K562 (cell line): ENCODE data around the gene PREX1. TPM values are rescaled to one million over a fixed set of nuclear protein-coding genes. Genes with fewer than 3 reads are reported as not detected.

ENCODE experiments used
- ATAC-seq: fragments of 200-7000 bp; cut with Tn5 transposase; 3 replicates; pipeline ENCODE4 v1.9.1; 2020; ENCODE audit warnings: moderate library complexity
- BruUV-seq: library from RNA; stranded (reverse); fragments of 400-500 nt; replicated peaks from 2 replicates; lab custom pipeline; 2021; lab: Mats Ljungman, UMichigan
- CTCF ChIA-PET: fragments of 300-600 bp; formaldehyde crosslinking; extraction: SDS; loops from one replicate; lab custom pipeline; 2021; ENCODE audit warnings: low intra/inter-chr PET ratio; lab: Yijun Ruan, JAX
- POLR2A ChIA-PET: fragments of 300-600, 350-650 bp; sonication (Branson Sonifier 250); formaldehyde crosslinking; extraction: SDS; loops from one replicate; lab custom pipeline; 2021; ENCODE audit warnings: antibody characterized with exemption, inconsistent platforms; lab: Yijun Ruan, JAX
- DNase-seq, 4 experiments: peaks; one replicate each; pipeline versions ENCODE4 v3.0.0 to v3.0.0-alpha.2; 2011 to 2018; ENCODE audit warnings: low spot score in 3 of 4, mixed read lengths in 3 of 4; ENCODE audit errors: extremely low read depth in 1 of 4
- FAIRE-seq: peaks from 2 replicates; lab custom pipeline; 2011; peaks lifted over from hg19 to GRCh38; lab: Jason Lieb, UNC
- H2AFZ ChIP-seq: 2 replicates; pipeline ENCODE4 v1.6.0; 2011; ENCODE audit warnings: low read depth, low read length, control low read depth, inconsistent platforms
- H3K27ac ChIP-seq: fragments of 200-600 bp; 3 replicates; pipeline ENCODE4 v1.8.0; 2011; ENCODE audit warnings: low read depth, mild to moderate bottlenecking, control low read depth, inconsistent platforms, low read length, moderate library complexity, mixed read lengths; ENCODE audit errors: extremely low read depth
- H3K27me3 ChIP-seq, 2 experiments: fragments of 300-600 bp in 1 of 2; 2 replicates in 1 of 2; 3 replicates in 1 of 2; pipeline versions ENCODE4 v1.6.0 to v1.8.0; 2011; ENCODE audit warnings: inconsistent platforms in 2 of 2, low read length in 2 of 2, mild to moderate bottlenecking in 1 of 2, mixed read lengths in 1 of 2, moderate library complexity in 1 of 2; ENCODE audit not compliant: control insufficient read depth in 2 of 2, insufficient read depth in 2 of 2
- H3K36me3 ChIP-seq: fragments of 300-600 bp; 3 replicates; pipeline ENCODE4 v1.8.0; 2011; ENCODE audit warnings: mild to moderate bottlenecking, low read length, inconsistent platforms; ENCODE audit not compliant: control insufficient read depth, insufficient read depth
- H3K4me1 ChIP-seq, 2 experiments: fragments of 200-600 bp in 1 of 2; replicated peaks in 1 of 2; 2 replicates in 1 of 2; 3 replicates in 1 of 2; pipeline versions ENCODE4 v1.5.1 to v1.8.0; 2011; ENCODE audit warnings: inconsistent platforms in 2 of 2, low read length in 2 of 2, mild to moderate bottlenecking in 1 of 2, mixed read lengths in 1 of 2, moderate library complexity in 1 of 2; ENCODE audit not compliant: control insufficient read depth in 2 of 2, insufficient read depth in 2 of 2
- H3K4me2 ChIP-seq: 2 replicates; pipeline ENCODE4 v1.6.1; 2011; ENCODE audit warnings: low read length, control low read depth, inconsistent platforms, mixed read lengths; ENCODE audit not compliant: insufficient read depth
- H3K4me3 ChIP-seq: fragments of 200-600 bp; sonication (generic), shearing (Covaris generic); 2 replicates; pipeline ENCODE4 v1.5.1; 2016; ENCODE audit warnings: control low read depth, inconsistent platforms
- H3K79me2 ChIP-seq: fragments of 200-600 bp; 3 replicates; pipeline ENCODE4 v1.8.0; 2011; ENCODE audit warnings: low read length, inconsistent platforms; ENCODE audit not compliant: control insufficient read depth, insufficient read depth
- H3K9ac ChIP-seq, 2 experiments: 2 replicates each; pipeline versions ENCODE4 v1.6.0 to v1.6.1; 2011; ENCODE audit warnings: low read depth in 2 of 2, low read length in 2 of 2, control low read depth in 1 of 2, inconsistent platforms in 1 of 2, mild to moderate bottlenecking in 1 of 2, mixed read lengths in 1 of 2; ENCODE audit not compliant: insufficient read depth in 1 of 2
- H3K9me1 ChIP-seq: one replicate; pipeline ENCODE4 v1.6.0; 2011; ENCODE audit warnings: inconsistent platforms, mild to moderate bottlenecking, low read length, moderate library complexity; ENCODE audit not compliant: control insufficient read depth, insufficient read depth
- H3K9me3 ChIP-seq: replicated peaks from 2 replicates; pipeline ENCODE4 v1.5.1; 2011; ENCODE audit warnings: low read depth, low read length, inconsistent platforms; ENCODE audit not compliant: control insufficient read depth, insufficient read depth
- H4K20me1 ChIP-seq: replicated peaks from 2 replicates; pipeline ENCODE4 v1.6.1; 2011; ENCODE audit warnings: low read length, inconsistent platforms, mixed read lengths; ENCODE audit not compliant: control insufficient read depth, insufficient read depth
- BHLHE40 ChIP-seq: IDR thresholded peaks from 2 replicates; pipeline ENCODE4 v1.6.1; 2011; ENCODE audit warnings: low read length, improper control_type of control experiment
- HIVEP1 ChIP-seq: fragments of 250-450 bp; sonication (Bioruptor Pico); IDR thresholded peaks from 2 replicates; pipeline ENCODE4 v1.4.0; 2020; ENCODE audit warnings: mild to moderate bottlenecking
- ILF3 ChIP-seq: fragments of 450-650 bp; IDR thresholded peaks from 2 replicates; pipeline ENCODE4 v1.6.1; 2018; ENCODE audit warnings: antibody characterized with exemption, mild to moderate bottlenecking, moderate library complexity, borderline replicate concordance
- NR2C1 ChIP-seq, 2 experiments: fragments of 450-650 bp; IDR thresholded peaks; 2 replicates each; pipeline ENCODE4 v1.6.1; 2017; ENCODE audit warnings: mild to moderate bottlenecking in 2 of 2, antibody characterized with exemption in 1 of 2, inconsistent platforms in 1 of 2, missing compliant biosample characterization in 1 of 2, missing genetic modification characterization in 1 of 2
- NR3C1 ChIP-seq: sonication (generic); formaldehyde crosslinking; IDR thresholded peaks from 2 replicates; pipeline ENCODE4 v1.8.1; 2022; ENCODE audit warnings: missing genetic modification reagents
- SRSF1 ChIP-seq: fragments of 200-400 bp; formaldehyde crosslinking; IDR thresholded peaks from 2 replicates; pipeline ENCODE4 v1.6.1; 2017; ENCODE audit warnings: mild to moderate bottlenecking, low read depth, low read length, moderate library complexity
- WGBS: fragments of 100-300 bp; shearing (Covaris generic); methylation state at CpG from one replicate; pipeline ENCODE4 v1.1.6; 2016; ENCODE audit warnings: low coverage, mixed read lengths; ENCODE audit not compliant: insufficient coverage; ENCODE audit errors: missing lambda C conversion rate; 5-methylcytosine and 5-hydroxymethylcytosine counted together
- in situ Hi-C: fragments of 300-500 bp; cut with MboI; formaldehyde crosslinking; loops from 4 replicates; pipeline ENCODE4 v1.15.0; 2018; ENCODE audit warnings: inconsistent platforms, mixed read lengths
- intact Hi-C: fragments of 100-400 bp; cut with micrococcal nuclease; formaldehyde crosslinking; loops from 2 replicates; pipeline ENCODE4 v1.14.2; 2022
- polyA plus RNA-seq, 8 experiments: library from polyadenylated mRNA; depleted of rRNA in 4 of 8; stranded (reverse) in 5 of 8; unstranded in 3 of 8; fragments of >200 nt; fragmentation: Nextera tagmentation in 2 of 8; fragmentation: Illumina TruSeq in 1 of 8; extraction: Ambion mirVana in 2 of 8; extraction: Trizol in 1 of 8; gene quantifications; 2 replicates each; pipeline versions ENCODE4 v1.2.1 to v1.2.3, GENCODE V29; 2011 to 2014; ENCODE audit warnings: inconsistent platforms in 1 of 8, missing spikeins in 1 of 8
- total RNA-seq, 7 experiments: library from RNA; depleted of rRNA in 6 of 7; stranded (reverse); fragments of >200 nt in 6 of 7; fragmentation: Illumina TruSeq in 2 of 7; extraction: Trizol in 2 of 7; gene quantifications; 2 replicates each; pipeline versions ENCODE4 v1.2.1 to v1.2.3, GENCODE V29; 2011 to 2021; ENCODE audit warnings: low replicate concordance in 1 of 7
- TF ChIP-seq, protein P1 (sequence below), 3 experiments: fragments of 200-800 bp in 1 of 3; fragments of 250-450 bp in 1 of 3; fragments of 450-650 bp in 1 of 3; sonication (Bioruptor Pico) in 1 of 3; sonication (Bioruptor generic) in 1 of 3; formaldehyde crosslinking in 1 of 3; IDR thresholded peaks; 2 replicates each; pipeline versions ENCODE4 v1.6.1 to v1.8.0; 2016 to 2022; ENCODE audit warnings: mild to moderate bottlenecking in 2 of 3, missing genetic modification characterization in 2 of 3, missing compliant biosample characterization in 1 of 3, moderate library complexity in 1 of 3
- TF ChIP-seq, protein P2 (sequence below), 2 experiments: fragments of 450-650 bp in 1 of 2; IDR thresholded peaks; 2 replicates each; pipeline ENCODE4 v1.6.1; 2011 to 2017; ENCODE audit warnings: low read depth in 2 of 2, antibody characterized with exemption in 1 of 2, borderline replicate concordance in 1 of 2, low read length in 1 of 2, mild to moderate bottlenecking in 1 of 2, mixed read lengths in 1 of 2; ENCODE audit not compliant: control insufficient read depth in 1 of 2

The PREX1 gene
- total and polyA plus RNA-seq, 9 of the 15 experiments (the other 6 are each of a cell fraction or from before 2014, with no cell fraction given), result 0.37 to 10.4 (median 4.8) TPM

DNA sequence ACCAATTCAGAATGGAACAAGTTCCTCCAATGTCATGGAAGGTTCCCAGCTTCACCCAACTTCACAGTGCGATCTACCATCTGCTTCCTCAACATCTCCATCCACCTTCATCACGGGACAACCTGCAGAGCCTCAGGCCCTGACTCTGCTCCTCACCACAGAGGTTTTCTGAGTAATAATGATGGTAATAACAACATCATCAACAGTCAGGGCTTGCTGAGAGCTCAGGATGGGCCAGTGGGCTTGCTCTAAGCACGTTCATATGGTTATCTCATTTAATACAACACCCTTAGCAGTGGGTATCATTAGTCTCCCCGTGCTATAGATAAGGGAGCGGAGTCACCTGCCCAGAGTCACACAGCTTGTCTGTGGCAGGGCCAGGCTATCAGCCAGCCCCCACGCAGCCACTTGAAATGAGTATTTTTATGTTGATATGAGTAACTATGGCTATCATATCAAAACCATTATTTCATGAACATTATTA lies 38.6 kb downstream of the PREX1 start:
- H3K4me1 ChIP-seq, result peaks cover 6 to 9% of the 10 kb centered on the region in 2 experiments; a peak in 3 of 5 replicates
- H3K9me1 ChIP-seq, result no peaks in the 10 kb centered on the region
- in situ Hi-C loops, result no loop called here
- ATAC-seq (no peak), DNase-seq (peak in 1 of 4 experiments; percentile 21), FAIRE-seq (no peak)
- CTCF ChIA-PET, result no interaction called here
- POLR2A ChIA-PET, result no interaction called here
- no peak overlapping the region for H3K4me2 ChIP-seq
- no peak overlapping the region for H3K27ac ChIP-seq
- H3K9ac ChIP-seq, result no peak overlapping the region
- WGBS, result 15% methylated on average over 6 of the region's 6 CpGs
- H3K79me2 ChIP-seq, result no peaks in the 10 kb centered on the region
- H2AFZ ChIP-seq, result no peak overlapping the region
- no peaks in the 10 kb centered on the region for H3K9me3 ChIP-seq
- no TSS peak for BruUV-seq
- TF ChIP-seq NR2C1 (IDR thresholded peaks at IDR 0.05) (no peak), NR2C1 (tag; IDR thresholded peaks at IDR 0.05) (no peak), BHLHE40 (0 out of 2 replicates have a peak, but pooled peaks have one; percentile 21), ILF3 (no peak), SRSF1 (no peak), NR3C1 (CRISPR knock-in tag) (no peak), HIVEP1 (CRISPR knock-in tag) (no peak)
- TF ChIP-seq, protein P1, sequence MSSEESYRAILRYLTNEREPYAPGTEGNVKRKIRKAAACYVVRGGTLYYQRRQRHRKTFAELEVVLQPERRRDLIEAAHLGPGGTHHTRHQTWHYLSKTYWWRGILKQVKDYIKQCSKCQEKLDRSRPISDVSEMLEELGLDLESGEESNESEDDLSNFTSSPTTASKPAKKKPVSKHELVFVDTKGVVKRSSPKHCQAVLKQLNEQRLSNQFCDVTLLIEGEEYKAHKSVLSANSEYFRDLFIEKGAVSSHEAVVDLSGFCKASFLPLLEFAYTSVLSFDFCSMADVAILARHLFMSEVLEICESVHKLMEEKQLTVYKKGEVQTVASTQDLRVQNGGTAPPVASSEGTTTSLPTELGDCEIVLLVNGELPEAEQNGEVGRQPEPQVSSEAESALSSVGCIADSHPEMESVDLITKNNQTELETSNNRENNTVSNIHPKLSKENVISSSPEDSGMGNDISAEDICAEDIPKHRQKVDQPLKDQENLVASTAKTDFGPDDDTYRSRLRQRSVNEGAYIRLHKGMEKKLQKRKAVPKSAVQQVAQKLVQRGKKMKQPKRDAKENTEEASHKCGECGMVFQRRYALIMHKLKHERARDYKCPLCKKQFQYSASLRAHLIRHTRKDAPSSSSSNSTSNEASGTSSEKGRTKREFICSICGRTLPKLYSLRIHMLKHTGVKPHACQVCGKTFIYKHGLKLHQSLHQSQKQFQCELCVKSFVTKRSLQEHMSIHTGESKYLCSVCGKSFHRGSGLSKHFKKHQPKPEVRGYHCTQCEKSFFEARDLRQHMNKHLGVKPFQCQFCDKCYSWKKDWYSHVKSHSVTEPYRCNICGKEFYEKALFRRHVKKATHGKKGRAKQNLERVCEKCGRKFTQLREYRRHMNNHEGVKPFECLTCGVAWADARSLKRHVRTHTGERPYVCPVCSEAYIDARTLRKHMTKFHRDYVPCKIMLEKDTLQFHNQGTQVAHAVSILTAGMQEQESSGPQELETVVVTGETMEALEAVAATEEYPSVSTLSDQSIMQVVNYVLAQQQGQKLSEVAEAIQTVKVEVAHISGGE (CRISPR knock-in tag; IDR thresholded peaks at IDR 0.05), result peak in 1 of 3 experiments; percentile 60; a peak in 1 of 6 replicates
- TF ChIP-seq, protein P2, sequence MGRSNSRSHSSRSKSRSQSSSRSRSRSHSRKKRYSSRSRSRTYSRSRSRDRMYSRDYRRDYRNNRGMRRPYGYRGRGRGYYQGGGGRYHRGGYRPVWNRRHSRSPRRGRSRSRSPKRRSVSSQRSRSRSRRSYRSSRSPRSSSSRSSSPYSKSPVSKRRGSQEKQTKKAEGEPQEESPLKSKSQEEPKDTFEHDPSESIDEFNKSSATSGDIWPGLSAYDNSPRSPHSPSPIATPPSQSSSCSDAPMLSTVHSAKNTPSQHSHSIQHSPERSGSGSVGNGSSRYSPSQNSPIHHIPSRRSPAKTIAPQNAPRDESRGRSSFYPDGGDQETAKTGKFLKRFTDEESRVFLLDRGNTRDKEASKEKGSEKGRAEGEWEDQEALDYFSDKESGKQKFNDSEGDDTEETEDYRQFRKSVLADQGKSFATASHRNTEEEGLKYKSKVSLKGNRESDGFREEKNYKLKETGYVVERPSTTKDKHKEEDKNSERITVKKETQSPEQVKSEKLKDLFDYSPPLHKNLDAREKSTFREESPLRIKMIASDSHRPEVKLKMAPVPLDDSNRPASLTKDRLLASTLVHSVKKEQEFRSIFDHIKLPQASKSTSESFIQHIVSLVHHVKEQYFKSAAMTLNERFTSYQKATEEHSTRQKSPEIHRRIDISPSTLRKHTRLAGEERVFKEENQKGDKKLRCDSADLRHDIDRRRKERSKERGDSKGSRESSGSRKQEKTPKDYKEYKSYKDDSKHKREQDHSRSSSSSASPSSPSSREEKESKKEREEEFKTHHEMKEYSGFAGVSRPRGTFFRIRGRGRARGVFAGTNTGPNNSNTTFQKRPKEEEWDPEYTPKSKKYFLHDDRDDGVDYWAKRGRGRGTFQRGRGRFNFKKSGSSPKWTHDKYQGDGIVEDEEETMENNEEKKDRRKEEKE (IDR thresholded peaks at IDR 0.05; ENCODE audit: borderline replicate concordance in 1 of 2, control insufficient read depth in 1 of 2, low read depth in 2 of 2, low read length in 1 of 2), result no peak
- intact Hi-C loops, result no loop called here
- H4K20me1 ChIP-seq, result peaks cover 5% of the 10 kb centered on the region; the same call in 1 of the 2 replicates
- peaks cover 0 to 10% of the 10 kb centered on the region in 2 experiments; a peak in 1 of 5 replicates for H3K27me3 ChIP-seq
- H3K4me3 ChIP-seq, result no peak overlapping the region
- H3K36me3 ChIP-seq, result no peaks in the 10 kb centered on the region
